Activated CD4-positive, alpha-beta T cell treated with anti-CD3 and anti-CD28 coated beads, Interleukin-10, Interleukin-2, amounts not matched to agents 100 ng/mL and 50 ng/mL, durations not matched to agents 16 hours and 8 hours (primary cell): Measurements from ENCODE around the gene ARID5B.
A peak's percentile ranks its signal among the peaks of the same experiment; 100 is the strongest.

Source experiments
- DNase-seq: peaks from one replicate; pipeline ENCODE4 v3.0.0-alpha.2; 2020

Gene ARID5B

DNA sequence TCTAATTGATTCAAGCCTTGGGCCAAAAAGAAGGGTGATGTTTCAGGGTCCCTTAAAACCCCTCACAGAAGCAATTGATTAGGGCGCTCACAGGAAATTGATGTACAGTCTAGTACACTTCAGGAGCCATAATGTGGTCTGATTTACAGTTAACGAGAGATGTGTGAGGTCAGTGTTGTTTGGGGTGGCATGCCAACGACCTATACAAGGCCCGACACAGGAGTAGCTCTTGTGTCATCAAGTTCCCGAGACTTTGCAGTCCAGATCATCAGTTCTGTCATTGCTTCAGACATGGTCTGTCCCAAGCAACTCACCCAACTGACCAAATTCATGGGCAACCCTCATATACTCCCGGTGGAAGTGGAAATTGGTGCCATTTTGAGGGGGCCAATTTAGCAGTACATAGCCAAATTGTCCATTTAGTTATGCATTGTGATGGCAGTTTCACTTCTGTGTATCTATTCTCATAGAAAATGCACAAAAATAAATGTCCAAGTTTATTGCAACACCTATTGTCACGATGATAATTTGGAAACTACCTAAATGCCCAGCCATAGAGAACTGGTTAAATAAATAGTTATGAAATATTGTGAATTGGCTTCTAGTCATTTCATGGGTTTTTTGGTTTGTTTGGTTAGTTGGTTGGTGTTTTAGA, 18.0 kb upstream of the ARID5B start:
- no peak for DNase-seq

DNA sequence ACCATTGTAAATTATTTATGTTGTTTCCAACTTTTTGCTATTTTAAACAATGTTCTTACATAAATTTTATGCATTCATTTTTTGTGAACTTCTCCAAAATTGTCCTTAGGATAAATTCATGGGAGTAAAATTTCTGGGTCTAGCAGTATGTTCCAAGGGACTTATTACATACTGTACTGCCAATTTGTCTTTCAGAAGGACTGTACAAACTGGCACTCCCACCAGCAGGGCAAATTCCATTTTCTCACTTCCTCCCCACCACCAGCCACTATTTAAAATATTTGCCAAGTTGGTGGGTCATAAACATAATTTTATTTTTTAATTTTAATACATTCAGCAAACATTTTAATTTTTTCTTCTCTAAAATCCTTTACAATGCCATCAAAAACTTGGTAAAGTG, 13.7 kb upstream of the ARID5B start:
- DNase-seq = no peak

DNA sequence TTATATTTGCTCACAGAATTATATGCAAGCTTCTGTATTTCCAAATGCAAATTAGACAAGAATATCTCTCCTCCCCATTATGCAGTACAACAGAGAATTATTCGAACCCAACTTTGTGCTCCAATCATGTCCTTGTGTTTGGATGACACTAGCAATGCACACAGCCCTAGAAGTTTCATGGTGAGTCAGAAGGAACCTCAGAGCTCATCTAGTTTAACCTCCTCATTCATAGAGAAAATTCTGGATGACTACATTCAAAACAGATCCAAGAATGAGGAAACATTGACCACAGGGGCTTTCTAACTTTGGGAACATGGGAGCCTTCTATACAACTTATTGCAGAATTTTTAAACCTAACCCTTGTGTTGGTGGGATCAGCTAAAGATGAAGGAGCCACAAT, 12.8 kb upstream of the ARID5B start:
- DNase-seq = peak; percentile 45

DNA sequence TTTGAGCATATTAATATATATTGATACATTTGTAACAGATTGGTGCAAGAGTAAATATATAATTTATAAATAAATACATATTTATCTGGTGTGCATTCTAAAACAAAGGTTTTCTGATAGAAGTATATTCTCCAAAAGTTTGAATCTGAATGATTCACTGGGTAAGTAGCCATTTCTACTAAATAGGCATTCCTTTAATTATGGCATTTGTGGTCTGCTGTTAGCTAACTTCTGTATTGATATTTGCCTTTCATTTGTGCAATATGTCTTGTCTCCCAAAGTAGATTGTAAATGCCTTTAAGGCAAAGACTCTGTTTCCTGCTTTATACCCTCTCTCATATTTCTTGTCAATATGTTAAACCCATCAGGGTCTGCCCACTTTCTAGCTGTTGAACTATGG, 11.1 kb upstream of the ARID5B start:
- DNase-seq = no peak

DNA sequence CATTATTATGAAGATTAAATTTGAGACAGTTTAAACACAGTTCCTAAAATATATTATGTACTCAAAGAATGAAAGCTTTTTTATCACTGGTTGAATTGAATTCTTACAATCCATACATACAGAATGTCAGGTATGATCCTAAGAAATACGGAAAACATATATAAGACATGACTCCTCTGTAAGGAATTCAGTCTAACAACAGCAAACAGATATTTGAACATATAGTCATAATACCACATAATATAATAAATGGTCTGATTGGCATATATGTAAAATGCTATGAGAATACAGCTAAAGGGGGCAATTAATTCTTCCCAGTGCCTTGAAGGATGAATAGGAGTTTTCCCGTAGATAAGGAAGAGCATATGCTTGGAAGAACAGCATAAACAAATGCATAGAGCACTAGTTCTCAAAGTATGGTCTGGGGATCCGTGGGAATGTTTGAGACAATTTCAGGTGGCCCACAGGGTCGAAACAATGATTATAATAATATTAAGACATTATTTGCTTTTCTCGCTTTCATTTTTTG, 10.6 kb upstream of the ARID5B start:
- no peak for DNase-seq

DNA sequence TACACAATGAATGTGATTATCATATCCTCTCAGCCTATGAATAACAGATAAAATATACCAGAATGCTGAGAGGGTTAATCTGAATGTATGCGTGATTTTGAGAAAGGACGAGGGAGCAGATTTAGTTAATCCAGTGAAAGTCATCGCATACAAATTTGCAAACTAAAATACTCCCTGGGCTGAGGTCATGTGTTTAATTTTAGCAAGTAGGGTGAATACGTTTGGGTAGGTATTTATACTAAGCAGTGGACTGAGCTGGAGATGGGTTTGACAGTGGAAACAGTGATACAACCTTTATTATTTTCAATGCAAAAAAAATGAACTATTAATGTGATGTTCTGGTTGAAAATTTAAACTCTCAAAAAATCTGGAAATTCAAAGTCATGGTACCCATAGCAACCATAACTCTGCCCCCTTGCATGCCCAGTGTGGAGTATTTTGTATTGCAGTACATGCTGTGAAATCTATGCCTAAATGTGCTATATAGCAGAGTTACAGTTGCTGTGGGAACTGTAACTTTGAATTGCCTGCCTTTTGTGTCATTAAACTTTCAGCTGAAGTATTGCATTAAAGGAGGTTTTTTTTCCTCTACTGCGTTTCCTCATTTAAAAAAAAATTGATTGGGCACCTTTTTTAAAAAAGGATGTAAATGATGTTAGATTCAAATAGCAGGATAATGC, 9.5 kb upstream of the ARID5B start:
- DNase-seq = no peak

DNA sequence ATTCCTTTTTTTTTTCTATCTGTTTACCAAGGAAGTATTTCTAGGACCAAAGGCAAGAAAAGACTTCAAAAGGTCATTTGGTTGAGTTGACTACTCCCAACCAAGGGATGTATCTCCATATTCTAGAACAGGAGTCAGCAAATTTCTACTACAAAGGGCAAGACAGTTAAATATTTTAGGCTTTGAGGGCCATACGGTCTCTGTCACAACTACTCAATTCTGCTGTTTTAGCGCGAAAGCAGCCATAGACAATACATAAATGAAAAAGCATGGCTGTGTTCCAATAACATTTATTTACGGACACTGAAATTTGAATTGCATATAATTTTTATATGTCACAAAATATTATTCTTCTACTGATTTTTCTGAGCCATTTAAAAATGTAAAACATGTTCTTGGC, 8.5 kb upstream of the ARID5B start:
- DNase-seq = no peak

DNA sequence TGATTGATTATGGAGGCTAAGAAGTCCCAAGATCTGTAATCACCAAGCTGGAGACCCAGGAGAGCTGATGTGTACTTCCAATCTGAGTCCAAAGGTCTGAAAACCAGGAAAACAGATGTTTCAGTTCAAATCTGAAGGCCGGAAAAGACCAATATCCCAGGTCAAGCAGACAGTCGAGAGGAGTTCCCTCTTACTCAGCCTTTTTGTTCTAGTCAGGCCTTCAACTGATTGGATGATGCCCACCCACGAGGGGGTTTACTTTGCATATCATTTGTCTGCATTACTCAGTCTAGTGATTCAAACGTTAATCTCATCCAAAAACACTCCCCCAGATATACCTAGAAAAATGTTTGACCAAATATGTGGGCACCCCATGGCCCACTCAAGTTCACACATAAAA, 7.4 kb upstream of the ARID5B start:
- DNase-seq = no peak

DNA sequence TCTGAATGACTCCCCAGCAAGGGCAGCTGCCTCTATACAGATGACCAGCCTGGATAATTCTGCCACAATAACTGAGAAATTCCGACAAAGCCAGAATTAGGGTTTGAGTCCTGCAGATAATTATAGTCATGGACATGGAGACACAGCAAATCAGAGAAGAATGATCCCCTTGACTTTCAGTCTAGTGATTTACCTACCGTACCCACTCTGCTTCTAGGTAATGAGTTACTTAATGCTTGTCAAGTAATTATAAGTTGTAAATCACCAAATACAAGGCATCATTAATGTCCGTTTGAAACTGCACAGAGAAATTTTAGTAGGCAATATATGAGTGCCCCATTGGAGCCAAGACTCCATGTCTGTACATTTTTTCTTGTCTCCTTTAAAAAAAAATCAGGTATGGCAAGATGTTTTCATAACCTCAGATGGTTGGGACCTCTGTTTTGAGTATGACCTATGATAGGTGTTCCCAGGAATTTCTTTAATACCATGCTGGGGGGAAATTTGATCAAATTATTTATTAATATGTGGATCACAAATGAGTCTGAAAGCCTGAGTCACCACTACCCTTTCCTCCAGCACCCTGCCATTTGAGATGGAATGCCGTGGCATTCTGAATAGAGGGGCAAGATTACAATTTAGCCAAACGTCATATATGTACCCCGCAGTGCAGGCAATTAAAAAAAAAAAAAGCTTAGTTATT, 5.5 kb upstream of the ARID5B start:
- DNase-seq = no peak

DNA sequence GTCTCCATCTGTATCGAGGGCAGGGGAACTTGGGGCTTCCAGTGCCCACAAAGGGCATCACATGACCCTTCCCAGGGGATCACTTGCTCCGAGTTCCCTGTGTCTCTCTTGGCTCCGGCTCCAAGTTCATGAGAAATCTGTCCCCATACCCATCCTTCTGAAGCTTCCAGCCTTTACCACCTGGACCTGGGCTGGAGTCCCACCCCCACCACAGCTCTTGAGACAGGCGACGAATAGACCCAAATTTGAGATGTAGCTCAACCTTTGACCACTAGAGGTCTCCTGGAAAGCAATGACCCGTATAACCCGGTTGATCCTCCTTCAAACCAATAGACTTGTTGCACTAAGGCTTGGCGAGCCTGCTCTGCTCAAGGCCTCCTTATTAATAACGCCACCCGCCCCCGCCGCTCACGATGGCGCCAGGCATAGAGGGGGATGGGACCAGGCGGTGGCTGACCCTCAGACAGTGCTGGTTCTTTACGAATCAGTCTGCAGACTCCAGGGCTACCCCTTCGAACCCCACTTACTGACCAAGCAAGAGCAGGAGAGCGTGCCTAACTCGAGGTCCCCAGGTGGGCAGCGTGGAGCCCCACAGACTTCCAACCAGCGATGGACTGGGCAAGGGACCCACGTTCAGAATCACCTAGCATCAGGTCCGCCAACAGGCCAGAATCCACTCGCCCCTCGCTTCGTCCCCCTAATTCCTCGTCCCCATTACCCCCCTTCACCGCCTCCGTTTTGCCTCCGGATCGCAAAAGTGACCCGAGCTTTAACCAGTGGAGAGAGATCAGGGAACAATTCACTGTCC, 4.4 kb upstream of the ARID5B start:
- DNase-seq = peak; percentile 93

DNA sequence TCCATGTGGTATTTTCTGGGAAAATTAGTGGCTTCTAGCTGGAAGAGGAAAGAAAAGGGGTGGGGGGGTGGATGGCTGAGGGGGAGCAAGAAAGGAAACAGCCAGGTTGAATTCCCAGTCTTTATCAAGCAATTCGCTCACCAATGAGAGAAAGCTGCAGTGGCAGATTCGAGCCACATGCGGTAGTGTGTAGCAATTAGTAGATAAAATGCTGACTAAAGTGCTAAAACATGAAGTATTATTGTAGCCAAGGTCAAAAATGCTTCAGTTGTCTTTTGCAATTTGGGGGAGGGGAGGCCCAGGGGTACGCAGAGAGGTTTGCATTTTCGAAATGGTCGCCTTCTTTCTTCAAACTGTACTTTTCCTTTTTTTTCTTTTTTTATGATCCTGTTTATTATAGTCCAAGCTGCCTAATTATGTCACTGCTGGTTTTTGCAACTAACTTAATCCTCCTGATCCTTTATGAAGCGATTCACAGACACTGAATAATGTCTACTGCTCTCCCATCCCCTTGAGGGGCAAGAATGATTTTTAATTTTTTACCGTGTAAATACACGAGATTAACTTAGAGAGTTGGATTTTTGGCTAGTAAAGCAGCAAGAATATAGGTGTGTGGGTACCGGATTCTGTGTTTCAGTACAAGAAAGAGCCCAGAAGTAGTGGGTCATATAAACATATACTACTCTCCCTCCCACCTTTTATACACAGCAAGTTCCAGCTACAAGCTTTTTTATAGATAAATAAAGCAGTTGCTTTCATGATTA, 3.6 kb upstream of the ARID5B start:
- peak; percentile 40 for DNase-seq

DNA sequence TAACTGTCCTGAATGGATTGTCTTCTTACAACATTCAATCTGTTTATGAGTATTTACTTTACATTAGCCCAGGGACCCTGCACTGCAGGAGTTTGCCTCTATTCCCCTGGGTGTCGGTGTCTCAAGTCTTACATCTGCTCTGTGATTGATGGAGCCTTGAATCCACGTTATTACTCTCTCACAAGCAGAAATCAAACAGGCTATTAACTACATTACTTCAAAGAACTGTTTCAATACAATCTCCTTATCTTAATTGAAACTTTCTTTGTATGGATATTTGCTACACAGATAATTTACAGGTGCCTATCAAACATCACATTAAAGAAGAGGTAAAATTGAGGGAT, 3.1 kb upstream of the ARID5B start:
- no peak for DNase-seq

DNA sequence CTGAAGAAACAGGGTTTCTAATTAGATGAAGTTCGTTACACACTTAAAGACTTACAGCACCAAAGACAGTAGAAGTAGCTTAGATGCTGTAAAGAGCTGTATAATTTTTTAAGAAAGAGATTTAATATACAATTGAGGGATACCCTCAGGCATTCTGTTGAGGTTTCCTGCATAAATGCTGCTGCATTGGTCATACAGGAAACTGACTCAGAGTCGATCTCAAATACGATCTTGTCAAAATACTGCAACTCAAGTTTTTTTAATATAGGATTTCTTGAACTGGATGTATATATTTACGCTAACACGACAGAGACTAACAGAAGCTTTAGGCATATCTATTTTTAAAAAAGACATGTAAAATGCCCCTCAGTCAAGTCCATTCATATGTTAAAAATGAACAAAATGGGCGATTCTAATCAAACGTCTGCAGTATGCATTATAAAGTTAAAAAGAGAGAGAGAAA, 2.4 kb upstream of the ARID5B start:
- DNase-seq = peak; percentile 72

DNA sequence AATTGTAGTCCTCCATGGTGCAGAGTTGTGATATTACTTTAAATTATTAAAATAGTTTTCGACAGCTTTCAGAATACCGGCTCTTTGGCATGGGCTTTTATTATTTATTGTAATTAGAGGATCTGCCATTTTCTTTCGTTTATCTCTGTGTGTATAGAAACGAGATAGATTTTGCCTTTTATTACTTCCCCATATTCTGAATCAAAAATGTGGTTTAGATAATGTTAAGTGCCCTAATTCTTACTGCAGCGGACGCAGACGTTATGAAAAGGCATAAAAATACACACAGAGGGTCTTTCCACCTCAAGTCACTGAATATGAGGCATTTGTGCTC, 1.9 kb upstream of the ARID5B start:
- DNase-seq = no peak

DNA sequence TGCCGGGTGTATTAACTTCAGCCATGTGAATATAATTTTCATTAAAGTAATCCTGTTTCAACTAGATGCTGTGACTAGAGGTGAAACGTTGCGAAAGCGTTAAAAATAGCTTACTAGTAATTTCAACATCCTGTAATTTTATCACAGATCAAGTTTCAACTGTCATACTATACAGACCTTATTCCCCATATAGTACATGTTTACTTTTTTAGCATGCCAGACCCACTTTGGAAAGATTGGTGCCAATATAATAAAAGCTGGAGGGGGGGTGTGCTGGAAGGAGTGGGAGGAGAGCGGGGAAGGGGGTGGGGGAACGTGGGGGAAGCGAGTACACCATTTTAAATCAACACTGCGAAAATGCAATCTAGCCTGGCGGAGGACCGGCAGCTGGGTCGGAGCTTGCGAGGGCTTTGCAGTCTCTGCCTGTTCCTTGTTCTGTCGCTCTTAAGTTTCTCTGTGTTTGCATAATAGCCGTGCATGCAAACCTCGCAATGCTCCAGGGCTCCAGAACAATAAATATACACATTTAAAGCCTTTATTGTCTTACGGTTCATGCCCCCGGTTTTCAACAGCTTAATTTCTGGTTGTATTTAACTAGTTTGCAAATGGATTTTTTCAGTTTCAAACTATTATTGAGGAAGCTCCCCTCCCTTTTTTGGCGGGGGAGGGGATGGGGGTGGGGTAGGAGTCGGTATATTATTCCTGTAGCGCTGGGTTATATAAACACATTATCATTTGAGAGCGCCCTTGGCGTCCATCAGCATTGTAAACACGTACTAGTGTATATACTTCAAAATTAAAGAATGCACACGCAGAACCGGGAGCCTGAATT, 1.3 kb upstream of the ARID5B start:
- DNase-seq = peak; percentile 83

DNA sequence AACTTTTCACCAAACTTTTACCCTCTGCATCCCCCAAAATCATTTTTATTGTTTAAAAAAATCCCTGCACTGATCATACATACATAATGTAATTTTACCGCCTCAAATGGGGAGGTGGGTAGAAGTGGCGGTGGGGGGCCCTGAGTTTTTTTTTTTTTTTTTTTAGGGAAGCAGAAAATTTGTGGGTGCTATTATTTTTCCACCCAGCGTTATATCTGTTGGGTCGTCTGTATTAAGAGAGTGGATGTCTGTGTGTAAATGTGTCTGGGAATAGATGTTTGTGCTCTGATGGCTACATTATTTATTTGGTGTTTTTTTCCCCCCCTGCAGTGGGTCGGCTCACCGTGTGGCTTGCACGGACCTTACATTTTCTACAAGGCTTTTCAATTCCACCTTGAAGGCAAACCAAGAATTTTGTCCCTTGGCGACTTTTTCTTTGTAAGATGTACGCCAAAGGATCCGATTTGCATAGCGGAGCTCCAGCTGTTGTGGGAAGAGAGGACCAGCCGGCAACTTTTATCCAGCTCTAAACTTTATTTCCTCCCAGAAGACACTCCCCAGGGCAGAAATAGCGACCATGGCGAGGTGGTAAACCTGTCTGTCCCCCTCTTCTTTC, 438 bp downstream of the ARID5B start:
- DNase-seq = no peak

DNA sequence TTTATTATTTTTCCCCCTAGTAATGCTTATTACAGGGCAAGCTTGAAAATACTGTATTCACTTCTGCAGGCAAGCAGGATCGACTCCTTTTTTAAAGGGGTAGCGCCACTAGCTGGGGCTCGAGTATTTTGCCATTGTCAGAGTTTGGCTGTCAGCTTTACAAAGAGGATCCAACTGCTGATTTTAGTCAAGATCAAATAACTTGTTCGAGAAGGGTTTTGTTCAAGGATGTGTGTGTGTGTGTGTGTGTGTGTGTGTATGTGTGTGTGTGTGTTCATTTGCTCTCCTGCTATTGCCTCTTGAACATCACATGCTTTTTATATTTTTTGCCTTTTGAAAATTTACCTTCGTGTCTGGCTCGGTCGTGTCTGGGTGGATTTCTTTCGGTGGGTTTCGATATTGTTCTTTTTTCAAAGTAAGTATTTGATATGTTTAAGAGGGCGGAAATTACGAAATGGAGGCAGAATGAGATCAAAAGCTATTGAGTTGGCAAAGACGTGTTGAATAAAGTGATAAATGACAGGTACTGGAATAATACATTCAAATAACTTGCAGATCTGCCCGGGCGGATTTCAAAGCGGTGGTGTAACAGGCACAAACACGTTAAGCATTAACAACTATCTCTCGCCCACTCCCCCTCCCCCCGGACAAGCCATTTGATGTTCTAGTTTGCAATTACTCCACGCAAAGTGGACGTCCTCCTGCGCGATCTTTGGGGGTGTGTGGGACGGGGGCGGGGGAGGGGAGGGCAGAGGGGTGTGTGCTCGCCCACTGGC, 1.1 kb downstream of the ARID5B start:
- peak; percentile 71 for DNase-seq

DNA sequence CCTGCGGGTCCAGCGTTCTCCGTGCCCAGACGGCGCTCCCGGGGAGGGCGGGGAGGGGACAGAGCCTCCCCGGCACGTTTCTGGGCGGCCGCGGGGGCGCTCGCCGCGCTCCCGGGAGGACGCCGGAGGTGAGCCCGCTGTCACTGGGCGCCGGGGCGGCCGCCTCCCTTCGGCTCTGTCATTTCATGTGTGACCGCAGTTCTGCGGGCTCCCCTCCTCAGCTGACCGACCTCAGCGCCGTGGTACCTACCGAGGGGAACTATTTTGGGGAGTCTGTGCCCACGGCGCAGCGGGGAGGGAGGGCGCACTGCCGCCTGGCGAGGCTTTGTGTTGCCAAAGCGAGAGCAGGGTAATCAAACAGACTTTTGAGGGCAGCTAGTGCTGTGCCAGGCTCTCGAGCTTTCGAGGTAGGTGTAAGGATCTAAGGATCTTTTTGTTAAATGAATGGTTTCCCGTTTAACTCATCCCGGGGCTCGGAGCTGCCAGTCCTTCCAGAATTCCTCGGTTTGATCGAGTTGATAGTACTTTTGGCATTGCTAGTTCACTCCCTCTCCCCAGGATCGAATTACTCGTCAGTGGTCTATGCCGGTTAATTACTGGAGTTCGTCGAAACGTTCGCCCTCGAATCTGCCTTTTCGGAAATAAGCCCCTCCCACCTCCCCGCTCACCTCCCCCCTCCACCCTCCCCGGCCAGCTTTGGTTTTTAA, 1.9 kb downstream of the ARID5B start:
- DNase-seq = peak; percentile 89

DNA sequence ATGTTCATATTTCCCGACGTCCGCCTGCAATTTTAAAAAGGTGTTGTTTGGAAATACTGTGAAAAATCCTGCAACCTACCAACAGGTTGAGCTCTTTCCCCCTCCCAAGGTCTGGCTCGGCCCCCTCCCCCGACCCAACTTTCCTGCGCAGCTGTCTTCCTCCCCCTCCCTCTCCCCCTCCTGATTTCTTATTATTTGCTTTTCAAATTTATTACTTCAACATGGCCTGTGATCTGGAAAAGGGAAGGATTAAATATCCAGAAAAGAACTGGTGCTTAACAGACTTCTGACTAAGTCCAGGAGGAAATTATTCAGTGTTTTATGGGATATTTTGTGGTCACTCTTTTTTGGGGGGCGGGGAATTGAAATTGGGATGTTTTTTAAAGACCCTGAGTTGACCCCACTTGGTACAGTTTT, 2.4 kb downstream of the ARID5B start:
- no peak for DNase-seq
